HG02885 (cell line): ENCODE data around the gene FARS2.
A peak's percentile ranks its signal among the peaks of the same experiment; 100 is the strongest.

ENCODE experiments used
- ATAC-seq: cut with Tn5 transposase; IDR thresholded peaks from one replicate; pipeline ENCODE4 v1.9.1; 2021; ENCODE audit warnings: mild to moderate bottlenecking; ENCODE audit not compliant: unreplicated experiment, poor library complexity

FARS2 gene

DNA sequence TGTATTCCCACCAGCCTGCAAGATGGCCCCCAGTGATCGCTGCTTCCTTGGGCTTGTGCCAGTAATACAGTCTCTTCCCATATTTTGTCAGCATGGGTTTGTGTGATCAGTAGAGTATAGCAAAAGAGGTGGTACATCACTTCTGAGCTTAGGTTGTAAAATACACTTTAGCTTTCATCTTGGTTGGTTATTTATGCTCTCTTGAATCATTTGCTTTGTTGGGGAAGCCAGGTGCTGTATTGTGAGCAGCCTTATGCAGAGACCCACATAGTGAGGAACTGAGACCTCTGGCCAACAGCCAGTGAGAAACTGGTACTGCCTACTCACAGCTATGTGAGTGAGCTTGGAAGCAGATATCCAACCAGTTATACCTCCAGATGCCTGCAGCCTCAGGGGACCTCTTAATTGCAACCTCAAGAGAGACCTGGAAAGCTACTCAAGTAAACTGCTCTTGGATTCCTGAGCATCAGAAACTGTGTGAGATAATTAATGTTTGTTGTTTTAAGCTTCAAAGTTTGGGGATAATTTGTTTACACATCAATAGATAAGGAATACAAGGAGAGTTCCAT is 229.3 kb downstream of the FARS2 start:
- ATAC-seq: no peak

DNA sequence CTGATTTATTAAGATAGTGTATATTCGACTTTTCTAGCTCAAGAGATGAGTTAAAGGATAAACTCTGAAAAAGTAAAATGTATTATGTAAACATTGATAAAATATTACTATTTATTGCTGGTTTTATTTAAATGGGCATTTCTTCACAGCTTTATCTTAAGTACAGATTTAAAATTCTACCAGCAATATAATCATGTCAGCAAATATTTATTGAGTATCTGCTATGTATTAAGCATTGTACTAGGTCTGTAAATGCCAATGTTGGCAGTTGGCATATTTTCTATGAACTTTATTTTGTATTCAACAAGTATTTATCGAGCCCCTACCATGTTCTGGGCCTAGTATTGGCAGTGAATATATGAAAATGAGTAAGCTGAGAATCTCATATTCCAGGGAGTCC is 231.0 kb downstream of the FARS2 start:
- no peak for ATAC-seq

DNA sequence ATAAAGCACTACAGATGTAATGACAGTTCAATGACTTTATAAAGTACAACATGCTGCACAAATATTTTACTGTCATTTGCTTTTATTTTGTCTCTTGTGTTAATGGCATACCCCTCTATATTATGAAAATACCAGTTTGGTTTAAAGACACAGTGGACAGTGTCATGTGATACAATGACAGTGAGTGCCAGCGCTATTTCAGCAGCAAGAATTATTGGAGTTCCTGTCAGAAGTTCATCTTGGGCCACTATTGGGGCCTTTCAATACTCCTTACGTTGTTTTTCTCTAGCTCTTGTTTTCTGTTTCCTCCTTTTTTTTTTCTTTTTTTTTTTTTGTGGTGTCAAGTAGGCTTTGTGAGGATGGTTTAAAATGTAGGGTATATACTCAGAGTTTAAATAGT is 232.5 kb downstream of the FARS2 start:
- no peak for ATAC-seq

DNA sequence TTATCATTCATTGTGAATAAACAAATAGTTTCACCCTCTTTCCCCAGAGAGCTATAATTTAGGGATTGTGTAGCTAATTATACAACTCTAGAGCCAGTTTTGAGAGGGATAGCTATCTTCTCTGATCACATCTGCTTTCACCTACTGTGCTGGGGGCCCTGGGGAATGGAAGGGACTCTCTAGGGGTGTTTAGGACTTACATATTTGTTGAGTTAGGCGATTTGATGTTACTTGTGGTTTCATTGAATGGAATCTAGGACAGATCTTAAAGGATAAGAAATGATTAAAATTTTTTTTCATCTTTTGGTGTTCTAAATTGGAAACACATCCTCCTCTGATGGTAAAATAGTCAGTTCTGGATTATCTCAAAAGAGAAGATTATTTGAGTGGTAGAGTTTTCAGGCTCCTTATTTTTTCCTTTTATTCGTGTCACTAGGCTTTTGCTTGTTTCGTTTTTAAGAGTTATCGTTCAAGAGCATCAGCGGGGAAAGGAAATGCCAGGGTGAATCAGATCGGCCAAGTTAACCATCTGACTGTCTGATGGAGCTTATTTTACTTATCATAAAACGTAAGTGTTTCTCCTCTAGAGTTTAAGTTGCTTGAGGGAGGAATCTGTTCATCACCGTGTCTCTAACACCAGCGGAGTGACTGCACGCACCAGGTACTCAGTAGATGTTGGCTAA is 236.7 kb downstream of the FARS2 start:
- no peak for ATAC-seq

DNA sequence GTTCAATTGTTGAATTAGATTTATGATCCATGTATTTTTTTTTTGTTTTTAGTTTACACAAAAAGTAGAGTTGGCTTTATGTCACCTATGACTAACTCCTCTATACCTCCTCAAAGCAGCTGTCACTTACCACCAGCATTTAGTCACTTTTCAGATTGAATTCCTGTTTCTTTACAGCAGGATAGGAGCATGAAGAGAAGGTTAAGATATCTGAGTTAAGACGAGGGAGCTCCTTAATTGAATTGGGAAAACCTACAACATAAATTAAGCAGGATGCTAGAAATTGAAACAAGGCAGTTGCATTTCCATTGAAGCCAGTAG is 237.2 kb downstream of the FARS2 start:
- ATAC-seq: no peak

DNA sequence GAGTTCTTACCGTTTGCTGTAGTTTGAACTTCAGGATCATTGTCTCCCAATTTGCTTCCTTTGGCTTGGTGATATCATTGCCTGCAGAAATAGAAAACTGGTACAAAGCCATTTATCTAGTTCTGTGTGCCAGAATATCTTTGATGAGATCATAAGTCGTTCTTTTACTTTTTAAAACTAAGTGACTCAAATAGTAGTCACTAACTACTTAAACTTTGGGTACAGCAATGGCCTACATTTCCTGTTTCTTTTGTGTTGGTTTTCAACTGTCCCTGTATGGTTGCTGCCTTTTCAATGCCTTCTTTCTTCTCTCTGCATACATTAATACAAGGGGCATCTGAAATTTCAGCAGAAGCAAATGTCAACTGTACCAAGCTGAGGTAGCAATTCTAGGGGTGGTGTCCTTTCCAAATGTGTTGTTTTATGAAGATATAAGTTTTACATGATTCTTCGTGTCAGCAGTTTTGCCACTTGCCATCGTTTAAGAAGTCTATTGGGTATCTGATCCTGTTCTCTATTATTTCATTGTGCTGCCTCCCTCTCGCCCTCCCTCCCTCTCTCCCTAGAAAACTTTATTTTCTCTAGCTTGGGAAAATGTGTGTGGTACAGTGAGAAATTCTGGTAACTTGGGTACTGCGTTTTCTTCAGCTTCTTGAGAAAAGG is 238.5 kb downstream of the FARS2 start:
- ATAC-seq: no peak

DNA sequence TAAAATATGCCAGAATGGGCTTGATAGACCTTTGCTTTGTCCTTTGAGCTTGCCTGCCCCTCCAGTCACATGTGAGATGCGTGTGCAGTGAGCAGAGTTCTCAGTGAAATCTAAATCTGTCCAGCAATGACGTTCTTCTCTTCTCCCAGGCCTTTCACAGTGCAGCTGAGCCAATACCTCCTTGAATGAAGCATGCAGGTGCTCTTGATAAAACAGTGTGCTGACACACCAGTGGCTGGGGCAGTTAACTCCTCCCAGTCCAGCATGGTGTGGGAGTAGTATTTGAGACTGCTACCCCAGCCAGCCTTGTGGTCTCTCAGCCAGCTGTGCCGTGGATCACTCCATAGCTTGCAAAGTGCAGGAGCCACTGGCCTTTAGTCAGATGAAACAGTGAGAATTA is 240.5 kb downstream of the FARS2 start:
- no peak for ATAC-seq

DNA sequence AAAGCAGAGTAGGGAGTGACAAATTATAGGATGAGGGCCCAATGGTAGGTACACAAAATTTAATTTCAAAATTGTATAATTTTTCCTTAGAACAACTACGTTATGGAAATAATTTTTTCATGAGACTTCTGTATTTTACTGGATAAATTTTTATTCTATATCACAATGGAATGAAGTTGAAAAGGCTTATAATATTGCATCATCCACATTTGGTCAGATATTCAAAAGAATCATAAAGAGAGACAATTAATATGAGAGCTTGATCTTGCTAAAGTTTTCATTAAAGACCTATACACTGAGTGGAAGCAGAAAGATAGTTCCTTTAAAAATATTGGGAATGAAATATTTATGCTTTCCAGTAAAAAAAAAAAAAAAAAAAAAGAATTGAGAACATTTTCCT is 242.8 kb downstream of the FARS2 start:
- ATAC-seq: no peak

DNA sequence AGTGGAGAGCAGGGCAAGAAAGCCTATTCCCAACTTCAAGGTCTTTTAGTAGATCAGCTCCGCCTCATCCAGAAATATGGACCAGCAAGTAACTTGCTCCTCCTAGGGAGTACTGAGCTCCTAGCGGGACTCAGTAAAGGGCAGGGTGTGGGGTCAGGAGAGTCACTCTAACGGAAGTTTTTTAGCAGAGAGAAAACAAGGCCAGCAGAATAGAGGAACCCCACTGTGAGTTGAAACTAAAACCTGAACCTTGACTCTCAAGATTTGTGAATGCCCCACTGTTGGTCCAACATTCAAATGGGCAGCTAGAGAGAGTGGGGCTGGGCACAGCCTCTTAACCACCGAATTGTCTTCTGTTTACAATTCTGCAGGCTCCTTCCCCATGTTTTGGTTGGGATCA is 244.8 kb downstream of the FARS2 start:
- peak; percentile 44 for ATAC-seq

DNA sequence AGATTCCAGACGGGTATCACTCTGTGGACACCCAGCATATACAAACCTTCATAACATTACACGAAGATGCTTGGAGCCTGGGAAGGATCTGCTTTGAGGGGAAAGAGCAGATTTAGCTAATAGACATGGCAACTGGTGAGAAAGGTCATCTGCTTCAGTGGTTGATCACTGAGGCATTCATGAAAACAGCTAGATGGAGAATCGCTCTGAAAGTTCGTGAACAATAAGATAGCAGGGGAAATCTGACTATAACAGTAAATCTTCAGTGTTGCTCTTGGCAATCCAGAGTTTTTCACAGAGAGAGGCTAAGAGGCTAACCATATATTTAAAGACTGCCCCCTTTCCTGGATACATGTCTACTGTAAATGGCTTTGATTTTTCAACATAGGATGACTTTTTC is 245.3 kb downstream of the FARS2 start:
- peak; percentile 24 for ATAC-seq

DNA sequence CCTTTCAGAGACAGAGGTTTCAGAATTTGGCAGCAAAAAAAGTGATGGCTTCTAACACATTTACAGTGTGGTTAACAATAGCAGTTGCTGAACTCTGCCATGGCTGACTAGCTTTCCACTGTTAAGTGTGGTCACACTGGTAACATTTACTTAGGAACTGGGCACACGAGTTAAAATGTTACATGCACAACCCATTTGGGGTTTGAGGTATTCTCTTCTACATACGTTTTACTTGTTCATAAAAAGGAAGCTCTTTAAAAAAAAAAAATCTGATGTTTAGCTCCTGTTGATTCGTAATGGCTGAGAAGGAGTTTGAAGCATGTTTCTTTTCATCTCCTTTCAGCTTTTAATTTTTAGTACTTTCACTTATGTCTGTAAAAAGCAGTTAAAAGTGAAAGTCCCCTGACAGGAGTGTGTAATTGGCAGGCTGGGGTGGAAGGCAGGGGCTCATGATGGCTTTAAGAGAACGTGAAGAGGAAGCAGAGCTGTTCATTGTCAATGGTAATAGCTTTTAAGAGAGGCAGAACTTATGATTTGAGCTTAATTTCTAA is 245.9 kb downstream of the FARS2 start:
- ATAC-seq: peak; percentile 81

DNA sequence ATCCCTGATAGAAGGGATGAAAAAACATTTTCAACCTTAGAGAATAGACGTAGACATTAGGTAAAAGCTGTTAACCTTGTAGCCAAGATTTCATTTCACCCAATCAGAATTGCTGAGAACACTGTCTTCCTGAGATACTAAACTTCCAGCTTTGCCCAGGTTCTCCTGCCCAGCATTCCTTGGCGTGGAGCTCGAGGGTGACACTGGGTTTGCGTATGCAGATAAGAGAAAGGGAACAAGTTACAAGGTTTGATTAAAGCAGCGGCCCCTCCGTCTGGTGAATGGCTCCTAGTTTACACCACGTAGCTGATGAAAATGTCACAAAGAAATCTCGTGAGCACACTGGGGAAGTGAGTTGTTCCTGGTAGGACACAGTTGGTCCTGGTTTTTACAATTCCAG is 247.8 kb downstream of the FARS2 start:
- ATAC-seq: no peak

DNA sequence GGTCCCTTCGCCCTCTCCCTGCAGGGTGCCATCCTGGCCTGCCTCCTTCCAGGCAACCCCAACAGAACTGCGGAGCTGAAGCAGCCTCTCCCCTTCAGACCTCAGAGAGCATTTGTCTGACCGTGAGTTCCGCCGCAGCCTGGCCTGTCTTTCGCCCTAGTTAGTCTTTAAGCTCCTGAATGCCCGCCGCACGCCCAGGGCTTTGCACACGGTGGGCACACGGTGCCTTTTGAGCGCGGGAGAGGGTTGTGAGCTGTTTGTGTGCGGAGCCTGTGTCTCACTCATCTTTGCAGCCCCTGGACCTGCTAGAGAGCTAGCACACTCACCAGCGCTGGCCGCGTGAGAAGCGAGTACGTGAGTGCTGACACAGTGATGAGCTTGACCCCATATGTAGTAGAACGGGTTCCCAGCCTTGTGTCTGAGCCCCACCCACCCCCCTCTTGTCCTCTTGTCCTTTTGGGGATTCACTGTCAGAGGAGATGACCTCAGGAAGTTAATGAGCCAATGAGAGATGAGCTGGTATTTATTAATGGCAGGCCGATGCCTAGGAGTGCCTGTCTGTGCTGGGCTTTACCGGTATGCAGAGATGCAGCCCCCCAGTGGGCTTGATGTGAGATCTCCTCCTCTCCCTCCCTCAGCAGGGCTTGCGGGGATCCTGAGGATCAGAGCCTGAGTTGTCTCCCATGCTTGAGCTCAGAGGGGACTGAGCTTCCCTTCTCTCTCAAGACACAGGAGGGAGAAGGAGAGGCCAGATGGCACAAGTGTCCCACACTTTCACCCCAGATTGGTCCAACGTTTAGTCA is 249.2 kb downstream of the FARS2 start:
- no peak for ATAC-seq

DNA sequence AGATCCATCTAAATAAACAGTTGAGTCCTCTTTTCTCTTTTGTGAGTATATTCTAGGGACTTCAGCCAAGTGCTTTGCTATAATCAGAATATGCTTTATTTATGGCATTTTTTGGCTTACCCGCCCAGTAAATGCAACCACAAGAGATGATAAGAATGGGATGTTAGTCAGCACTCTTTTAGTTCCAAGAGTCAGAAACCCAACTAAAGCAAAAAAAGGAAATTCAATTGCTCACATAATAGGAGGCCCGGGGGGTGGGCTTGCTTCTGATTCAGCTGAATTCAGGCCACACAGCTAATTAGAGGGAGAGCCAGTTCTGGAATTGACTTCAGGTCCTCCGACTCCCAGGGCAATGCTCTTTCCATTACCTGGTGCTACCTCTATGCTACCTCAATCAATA is 250.6 kb downstream of the FARS2 start:
- no peak for ATAC-seq

DNA sequence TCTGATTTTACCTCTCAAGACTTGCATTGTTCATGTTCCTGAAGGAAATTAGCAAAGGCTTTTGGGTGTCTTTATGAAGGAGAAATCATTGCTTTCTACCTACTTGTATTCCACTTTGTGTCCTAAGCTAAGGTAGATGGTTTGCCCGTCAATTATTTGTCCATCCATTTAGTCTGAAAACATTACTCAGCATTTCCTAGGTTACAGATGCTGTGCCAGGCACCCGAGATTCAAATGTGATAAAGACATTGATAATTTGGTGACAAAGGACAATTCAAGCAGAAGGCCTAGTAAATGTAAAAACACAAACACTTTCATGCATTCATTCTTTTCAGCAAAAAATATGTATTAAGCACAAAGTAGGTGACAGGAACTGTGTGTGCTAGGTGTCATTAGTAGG is 251.1 kb downstream of the FARS2 start:
- ATAC-seq: no peak

DNA sequence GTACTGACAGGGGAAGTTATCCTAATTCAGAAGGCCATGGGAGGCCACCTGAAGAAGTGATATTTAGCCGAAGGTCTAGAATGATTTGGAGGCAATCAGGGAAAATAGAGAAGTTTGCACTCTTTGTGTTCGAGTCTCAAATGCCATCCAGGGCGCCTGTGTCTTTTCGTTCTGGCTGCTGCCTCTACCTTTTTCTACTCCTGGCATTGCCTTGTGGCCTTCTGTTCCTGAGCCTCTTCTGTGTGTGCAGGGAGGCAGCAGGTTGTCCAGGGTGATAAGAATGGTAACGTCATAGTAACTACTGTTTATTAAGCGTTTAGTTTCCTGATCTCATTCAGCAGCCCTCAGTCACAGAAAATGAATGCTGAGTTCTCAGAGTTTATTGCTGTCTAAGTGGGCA is 252.1 kb downstream of the FARS2 start:
- ATAC-seq: no peak

DNA sequence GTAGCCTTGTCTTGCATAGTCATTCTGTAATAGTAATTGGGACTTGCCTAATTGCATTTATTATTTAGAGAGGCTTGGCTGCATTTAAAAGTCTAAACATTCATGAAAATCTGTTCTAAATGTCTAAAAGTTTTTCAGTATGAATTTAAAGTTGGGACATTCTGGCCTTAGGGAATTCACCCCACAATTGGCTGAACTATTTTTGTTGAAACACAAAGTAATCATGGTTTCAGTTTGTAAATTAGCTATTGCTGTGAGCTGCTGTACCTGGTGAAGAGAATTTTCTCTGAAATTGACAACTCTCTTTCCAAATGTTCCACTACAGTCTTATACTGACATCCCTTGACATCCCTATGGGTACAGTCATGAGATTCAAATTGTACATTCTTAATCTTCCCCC is 253.0 kb downstream of the FARS2 start:
- ATAC-seq: no peak

DNA sequence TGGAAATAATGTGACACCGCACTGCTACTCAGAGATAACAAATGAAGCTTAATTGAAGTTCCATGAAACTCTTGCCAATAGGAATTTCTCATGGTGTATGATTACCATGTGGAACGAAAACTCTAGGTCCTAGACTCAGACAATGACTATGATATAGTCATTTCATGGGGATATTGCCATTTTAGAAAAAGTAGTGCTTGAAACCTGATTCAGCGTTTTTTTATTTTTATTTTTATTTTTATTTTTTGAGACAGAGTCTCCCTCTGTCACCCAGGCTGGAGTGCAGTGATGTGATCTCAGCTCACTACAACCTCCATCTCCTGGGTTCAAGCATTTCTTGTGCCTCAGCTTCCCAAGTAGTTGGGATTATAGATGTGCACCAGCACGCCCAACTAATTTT is 253.9 kb downstream of the FARS2 start:
- ATAC-seq: no peak

DNA sequence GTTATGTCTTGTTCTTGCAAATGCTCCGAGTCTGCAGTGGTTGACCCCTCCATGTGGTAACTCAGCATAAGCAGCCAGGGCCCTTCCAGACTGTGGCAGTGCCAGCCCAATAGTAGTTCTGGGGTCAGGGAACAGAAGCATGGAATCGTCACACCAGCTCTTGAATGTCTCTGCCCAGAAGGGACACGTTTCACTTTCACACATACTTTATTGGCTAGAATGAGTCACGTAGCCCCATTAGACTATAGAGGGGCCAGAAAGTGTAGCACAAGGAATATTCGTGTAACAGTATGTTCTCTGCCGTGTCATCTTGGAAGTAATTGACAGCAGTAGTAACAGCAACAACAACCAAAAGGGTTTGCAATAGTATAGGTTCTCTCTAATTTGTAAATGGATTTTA is 254.7 kb downstream of the FARS2 start:
- ATAC-seq: peak; percentile 33

DNA sequence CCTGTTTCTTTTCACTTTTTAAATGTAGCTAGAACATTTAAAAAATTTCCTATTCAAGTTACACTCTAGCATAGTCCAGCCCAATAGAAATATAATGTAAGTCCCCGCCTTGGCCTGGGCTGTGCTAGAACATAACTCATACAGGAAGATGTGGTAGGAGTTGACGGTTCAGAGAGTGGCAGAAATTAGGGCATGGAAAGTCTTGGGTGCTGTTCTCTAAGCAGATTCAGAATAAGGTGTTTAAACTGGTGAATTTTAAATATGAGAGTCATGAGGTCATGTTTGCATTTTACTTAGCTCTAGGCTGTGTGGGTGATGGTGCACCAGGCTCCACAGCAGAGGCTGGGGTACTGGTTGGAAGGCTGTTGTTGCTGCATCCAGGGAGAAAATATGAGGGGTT is 256.5 kb downstream of the FARS2 start:
- ATAC-seq: no peak

DNA sequence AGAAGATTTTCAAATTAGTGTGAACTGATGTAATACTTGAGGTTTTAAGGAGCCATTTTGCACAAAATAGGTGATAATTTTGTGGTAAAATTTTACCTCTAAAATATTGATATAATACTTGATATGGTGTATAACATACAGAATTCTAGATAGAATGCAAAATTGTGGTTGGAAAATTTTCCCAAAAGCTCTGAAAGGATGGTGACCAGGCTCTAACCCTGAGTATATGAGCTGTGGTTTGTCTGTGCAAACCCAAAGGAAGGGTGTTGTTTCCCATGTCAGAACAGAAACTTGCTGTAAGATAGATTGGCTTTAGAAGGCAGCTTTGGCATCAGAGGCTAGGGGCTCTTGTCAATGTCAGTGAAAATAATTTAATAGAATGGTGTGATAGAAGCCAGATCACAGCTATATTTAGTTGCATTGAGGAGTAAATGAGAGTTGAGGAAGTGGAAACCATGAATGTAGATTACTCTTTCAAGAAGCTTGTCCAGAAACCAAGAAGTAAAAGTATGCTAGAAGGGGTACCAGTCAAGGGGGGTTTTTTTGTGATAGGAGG is 257.7 kb downstream of the FARS2 start:
- ATAC-seq: no peak
